MM.1S (cell line): ENCODE results near the gene ARHGAP12.

Experiments used
- EZH2phosphoT487 ChIP-seq: fragments of 300-600 bp; sonication (generic); IDR thresholded peaks from 2 replicates; pipeline ENCODE4 v1.6.1; 2018; ENCODE audit warnings: antibody characterized with exemption, low read length
- TF ChIP-seq, protein P1 (sequence below): fragments of 300-600 bp; sonication (generic); IDR thresholded peaks from 2 replicates; pipeline ENCODE4 v1.5.1; 2016; ENCODE audit warnings: antibody characterized with exemption, low read length, mixed read lengths

GRCh38 chr10:31873724-31874123, 54.9 kb downstream of the ARHGAP12 start:
- TF ChIP-seq, protein P1, sequence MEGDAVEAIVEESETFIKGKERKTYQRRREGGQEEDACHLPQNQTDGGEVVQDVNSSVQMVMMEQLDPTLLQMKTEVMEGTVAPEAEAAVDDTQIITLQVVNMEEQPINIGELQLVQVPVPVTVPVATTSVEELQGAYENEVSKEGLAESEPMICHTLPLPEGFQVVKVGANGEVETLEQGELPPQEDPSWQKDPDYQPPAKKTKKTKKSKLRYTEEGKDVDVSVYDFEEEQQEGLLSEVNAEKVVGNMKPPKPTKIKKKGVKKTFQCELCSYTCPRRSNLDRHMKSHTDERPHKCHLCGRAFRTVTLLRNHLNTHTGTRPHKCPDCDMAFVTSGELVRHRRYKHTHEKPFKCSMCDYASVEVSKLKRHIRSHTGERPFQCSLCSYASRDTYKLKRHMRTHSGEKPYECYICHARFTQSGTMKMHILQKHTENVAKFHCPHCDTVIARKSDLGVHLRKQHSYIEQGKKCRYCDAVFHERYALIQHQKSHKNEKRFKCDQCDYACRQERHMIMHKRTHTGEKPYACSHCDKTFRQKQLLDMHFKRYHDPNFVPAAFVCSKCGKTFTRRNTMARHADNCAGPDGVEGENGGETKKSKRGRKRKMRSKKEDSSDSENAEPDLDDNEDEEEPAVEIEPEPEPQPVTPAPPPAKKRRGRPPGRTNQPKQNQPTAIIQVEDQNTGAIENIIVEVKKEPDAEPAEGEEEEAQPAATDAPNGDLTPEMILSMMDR: no peak
- no peak for TF ChIP-seq EZH2phosphoT487
